Right cardiac atrium (tissue), 5 donors: ENCODE results near the gene RBM4. TPM values are rescaled to one million over a fixed set of nuclear protein-coding genes. Genes with fewer than 3 reads are reported as not detected.
A peak's percentile ranks its signal among the peaks of the same experiment; 100 is the strongest.

Source experiments
- ATAC-seq, 2 donors: fragments of 200-7000 bp; cut with Tn5 transposase; one replicate each; pipeline versions ENCODE4 v1.8.0 to v1.9.1; 2020; ENCODE audit warnings: moderate library complexity in 2 of 2, mild to moderate bottlenecking in 1 of 2
- DNase-seq, 3 donors: peaks; one replicate each; pipeline ENCODE4 v3.0.0-alpha.2; 2020
- H3K27ac ChIP-seq: one replicate; pipeline ENCODE4 v1.5.1; 2013; ENCODE audit warnings: mild to moderate bottlenecking, low read length, control low read depth, moderate library complexity
- H3K27me3 ChIP-seq: one replicate; pipeline ENCODE4 v1.6.1; 2013; ENCODE audit not compliant: control insufficient read depth, insufficient read depth
- H3K4me1 ChIP-seq: one replicate; pipeline ENCODE4 v1.6.1; 2013; ENCODE audit warnings: low read length; ENCODE audit not compliant: control insufficient read depth, insufficient read depth
- H3K4me3 ChIP-seq: one replicate; pipeline ENCODE4 v1.5.1; 2013; ENCODE audit warnings: low read length, control low read depth
- H3K9me3 ChIP-seq: one replicate; pipeline ENCODE4 v1.6.1; 2013; ENCODE audit warnings: low read length; ENCODE audit not compliant: control insufficient read depth
- WGBS: extraction: QIAGEN DNeasy Blood & Tissue Kit; methylation state at CpG from one replicate; pipeline ENCODE4 v1.1.7; 2013; 5-methylcytosine and 5-hydroxymethylcytosine counted together
- intact Hi-C, 4 donors: fragments of 100-400 bp; cut with DNase I; formaldehyde crosslinking; loops; one replicate each; pipeline versions ENCODE4 v1.11.0 to v1.14.0; 2022 to 2023
- polyA plus RNA-seq: library from polyadenylated mRNA; stranded (reverse); fragments of 200-250 nt; gene quantifications from one replicate; pipeline ENCODE4 v1.2.3, GENCODE V29; 2013
- total RNA-seq, 4 donors: library from RNA; stranded (reverse); fragmentation: NEBNext Ultra II Directional; extraction: Animal tissue kit (Norgen Biotek cat#: 25700); gene quantifications; one replicate each; pipeline ENCODE4 v1.2.1, GENCODE V29; 2021
- donor health status: healthy with polysubstance abuse.
- donor health status: DM: no; HTN: yes; CAD: no.
- donor health status: DM: no; HTN: no; CAD: no.
- donor health status: DM: no; HTN: yes; CAD: no; lungs with severe emphysema.
- donor health status: DM: yes; HTN: yes; CAD: no.

Gene RBM4
- total and polyA plus RNA-seq, 5 donors = 63.3 to 77.9 (median 67.4) TPM

- Histone ChIP-seq H3K9me3 (no peaks in the 10 kb centered on the region), H3K27ac (no peak overlapping the region), H3K27me3 (no peaks in the 10 kb centered on the region), H3K4me1 (no peaks in the 10 kb centered on the region), H3K4me3 (no peak overlapping the region)
- 92% methylated on average over 32 of the region's 32 CpGs for WGBS
- DNase-seq (no peak), ATAC-seq (no peak)
- intact Hi-C loops = loop anchor here in 2 of 4 donors (5.0 to 10.0 kb wide), 3 partner anchors 142 to 255 kb away; partner anchors contain the start of gene MRPL11 (in 1 of the 2)
Observed at GRCh38 chr11:66689661-66690590, 51.4 kb downstream of the RBM4 start.

- Histone ChIP-seq H3K27ac (no peak overlapping the region), H3K27me3 (no peaks in the 10 kb centered on the region), H3K4me3 (no peak overlapping the region), H3K9me3 (no peaks in the 10 kb centered on the region), H3K4me1 (no peaks in the 10 kb centered on the region)
- WGBS = 92% methylated on average over 38 of the region's 38 CpGs
- DNase-seq (no peak), ATAC-seq (no peak)
- intact Hi-C loops = loop anchor here in 2 of 4 donors (5.0 to 10.0 kb wide), 2 partner anchors 141 to 143 kb away; no protein-coding TSS in a partner anchor
Observed at GRCh38 chr11:66691311-66691980, 52.9 kb downstream of the RBM4 start.

DNA sequence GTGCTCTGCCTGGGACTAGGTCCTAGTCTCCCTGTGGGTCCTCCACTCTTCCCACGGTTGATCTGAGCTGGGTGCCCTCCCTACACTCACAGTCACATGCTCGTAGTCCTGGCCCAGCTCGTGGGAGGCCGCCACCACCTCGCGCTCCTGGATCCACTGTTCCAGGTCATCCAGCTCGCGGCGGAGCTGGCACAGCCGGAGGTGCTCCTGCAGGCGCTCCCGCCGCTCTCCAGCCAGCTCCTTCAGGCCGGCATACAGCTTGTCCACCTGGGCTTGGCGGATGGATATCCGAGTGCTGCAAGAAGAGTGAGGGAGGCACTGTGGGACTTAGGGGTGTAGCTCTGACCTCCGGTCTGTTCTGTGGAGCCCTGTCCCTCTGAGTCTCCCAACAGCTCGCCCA is 53.9 kb downstream of the RBM4 start:
- Histone ChIP-seq H3K27ac (no peak overlapping the region), H3K4me1 (no peaks in the 10 kb centered on the region), H3K9me3 (no peaks in the 10 kb centered on the region), H3K27me3 (no peaks in the 10 kb centered on the region), H3K4me3 (no peak overlapping the region)
- 92% methylated on average over 18 of the region's 18 CpGs for whole genome bisulfite sequencing
- intact Hi-C loops = loop anchor here in 2 of 4 donors (5.0 to 10.0 kb wide), 2 partner anchors 140 to 142 kb away; no protein-coding TSS in a partner anchor
- DNase-seq (no peak), ATAC-seq (no peak)

DNA sequence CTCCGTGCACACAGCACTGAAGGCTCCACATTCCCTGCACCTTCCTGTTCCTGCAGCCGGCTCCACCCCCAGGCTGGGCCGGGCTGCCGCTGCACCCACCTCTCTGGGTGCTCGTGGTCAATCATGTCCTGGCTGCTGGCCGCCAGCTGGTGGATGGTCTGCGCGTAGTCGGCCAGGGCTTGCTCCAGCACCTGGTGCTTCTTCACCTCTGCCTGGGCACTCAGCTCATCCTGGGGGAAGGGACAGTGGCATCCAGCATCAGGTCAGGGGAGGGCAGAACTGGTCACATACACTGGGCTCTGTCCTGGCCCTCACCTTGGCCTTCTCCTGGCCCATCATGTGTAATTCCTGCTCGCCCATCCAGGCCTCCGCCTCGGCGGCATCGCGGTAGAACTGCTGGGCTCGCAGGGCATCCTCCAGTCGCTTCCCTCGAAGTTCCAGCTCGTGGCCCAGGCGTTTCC is 54.4 kb downstream of the RBM4 start:
- intact Hi-C loops = loop anchor here in 2 of 4 donors (5.0 to 10.0 kb wide), 2 partner anchors 139 to 142 kb away; no protein-coding TSS in a partner anchor
- WGBS = 93% methylated on average over 20 of the region's 20 CpGs
- no peaks in the 10 kb centered on the region for H3K27me3 ChIP-seq

GRCh38 chr11:66693356-66694055 is 55.0 kb downstream of the RBM4 start:
- no peaks in the 10 kb centered on the region for H3K27me3 ChIP-seq
- WGBS = 95% methylated on average over 15 of the region's 15 CpGs
- intact Hi-C loops = loop anchor here (2.0 to 10.0 kb wide), 4 partner anchors 139 to 141 kb away; no protein-coding TSS in a partner anchor
- ATAC-seq (no peak), DNase-seq (no peak)
- H3K4me3 ChIP-seq = no peak overlapping the region
- no peak overlapping the region for H3K27ac ChIP-seq
- no peaks in the 10 kb centered on the region for H3K4me1 ChIP-seq
- no peaks in the 10 kb centered on the region for H3K9me3 ChIP-seq

More for the DNA sequence above, 54.4 kb downstream of the RBM4 start:
- DNase-seq (no peak), ATAC-seq (no peak)
- H3K27ac ChIP-seq = no peak overlapping the region
- no peaks in the 10 kb centered on the region for H3K9me3 ChIP-seq
- no peaks in the 10 kb centered on the region for H3K4me1 ChIP-seq
- H3K4me3 ChIP-seq = no peak overlapping the region

- Histone ChIP-seq H3K9me3 (no peaks in the 10 kb centered on the region), H3K27ac (no peak overlapping the region), H3K4me1 (no peaks in the 10 kb centered on the region), H3K4me3 (no peak overlapping the region), H3K27me3 (no peaks in the 10 kb centered on the region)
- ATAC-seq (no peak), DNase-seq (no peak)
- 90% methylated on average over 13 of the region's 13 CpGs for WGBS
- intact Hi-C loops = loop anchor here (2.0 to 10.0 kb wide), 4 partner anchors 138 to 141 kb away; no protein-coding TSS in a partner anchor
Observed at GRCh38 chr11:66694056-66694410, 55.5 kb downstream of the RBM4 start.

DNA sequence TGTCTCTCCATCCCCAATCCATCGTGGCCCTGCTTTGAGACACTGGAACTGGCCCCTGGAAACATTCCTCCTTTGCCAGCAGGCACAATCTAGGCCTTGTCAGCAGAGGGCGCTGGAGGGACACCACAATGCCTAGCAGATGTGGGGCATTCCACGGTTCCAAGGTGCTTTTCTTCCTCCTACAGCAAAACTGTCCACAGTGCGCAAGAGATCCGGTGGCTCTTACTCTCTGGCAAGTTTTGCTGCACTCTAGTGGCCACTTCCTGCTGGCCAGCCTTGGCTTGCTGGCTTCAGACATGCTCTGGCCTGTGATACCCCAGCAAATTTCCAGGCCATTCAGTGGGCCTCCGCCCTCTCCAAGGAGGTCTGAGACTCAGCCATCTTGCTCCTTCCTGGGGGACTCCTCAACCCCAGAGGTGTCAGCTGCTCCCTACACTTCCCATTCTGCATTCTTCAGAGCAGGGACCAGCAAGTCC is 56.3 kb downstream of the RBM4 start:
- peak; percentile 84 to 86 for ATAC-seq
- Histone ChIP-seq H3K9me3 (no peaks in the 10 kb centered on the region), H3K4me3 (no peak overlapping the region), H3K27ac (no peak overlapping the region), H3K4me1 (no peaks in the 10 kb centered on the region), H3K27me3 (no peaks in the 10 kb centered on the region)
- intact Hi-C loops = loop anchor here (2.0 to 10.0 kb wide), 4 partner anchors 138 to 140 kb away; no protein-coding TSS in a partner anchor
- peak; percentile 86 to 93 (median 92) for DNase-seq
- 20% methylated on average over 6 of the region's 6 CpGs for WGBS

Other genes with a start within 250 kb of the RBM4 start
- gene NPAS4, start 217.7 kb upstream of the RBM4 start, total RNA-seq = under 1 TPM; 0.09 to 0.84 (median 0.14) TPM
- gene NPAS4, start 217.7 kb upstream of the RBM4 start, polyA plus RNA-seq = 0.84 TPM
- gene MRPL11, start 199.9 kb upstream of the RBM4 start, total RNA-seq = 10 to 100 TPM; 47.5 to 53.0 (median 50.1) TPM
- gene MRPL11, start 199.9 kb upstream of the RBM4 start, polyA plus RNA-seq = 62.6 TPM
- 10 to 100 TPM in 3 of 4 donors, 1 to 10 TPM in 1; 9.9 to 14.2 (median 12.8) TPM for gene PELI3, start 171.8 kb upstream of the RBM4 start, total RNA-seq
- 12.8 TPM for gene PELI3, start 171.8 kb upstream of the RBM4 start, polyA plus RNA-seq
- 10 to 100 TPM in 3 of 4 donors, 1 to 10 TPM in 1; 9.5 to 16.2 (median 14.7) TPM for gene DPP3, start 158.3 kb upstream of the RBM4 start, total RNA-seq
- gene DPP3, start 158.3 kb upstream of the RBM4 start, polyA plus RNA-seq = 10.5 TPM
- 10 to 100 TPM; 19.3 to 25.2 (median 21.4) TPM for gene BBS1, start 128.1 kb upstream of the RBM4 start, total RNA-seq
- 12.4 TPM for gene BBS1, start 128.1 kb upstream of the RBM4 start, polyA plus RNA-seq
- 1 to 10 TPM; 6.6 to 7.8 (median 7.5) TPM for gene ZDHHC24, start 92.7 kb upstream of the RBM4 start, total RNA-seq
- gene ZDHHC24, start 92.7 kb upstream of the RBM4 start, polyA plus RNA-seq = 6.3 TPM
- gene ACTN3, start 91.8 kb upstream of the RBM4 start, total RNA-seq = under 1 TPM in 1 of 4 donors, not detected in 3; 0.09 TPM
- 0.05 TPM for gene ACTN3, start 91.8 kb upstream of the RBM4 start, polyA plus RNA-seq
- 100 to 1,000 TPM in 2 of 4 donors, 10 to 100 TPM in 2; 85.5 to 136 (median 95.2) TPM for gene CTSF, start 70.1 kb upstream of the RBM4 start, total RNA-seq
- 56.0 TPM for gene CTSF, start 70.1 kb upstream of the RBM4 start, polyA plus RNA-seq
- under 1 TPM; 0.53 to 0.99 (median 0.68) TPM for gene CCDC87, start 45.6 kb upstream of the RBM4 start, total RNA-seq
- 0.43 TPM for gene CCDC87, start 45.6 kb upstream of the RBM4 start, polyA plus RNA-seq
- 10 to 100 TPM; 30.3 to 40.2 (median 34.2) TPM for gene CCS, start 45.5 kb upstream of the RBM4 start, total RNA-seq
- gene CCS, start 45.5 kb upstream of the RBM4 start, polyA plus RNA-seq = 45.8 TPM
- 10 to 100 TPM; 30.8 to 45.6 (median 33.6) TPM for gene RBM14, start 22.1 kb upstream of the RBM4 start, total RNA-seq
- 28.1 TPM for gene RBM14, start 22.1 kb upstream of the RBM4 start, polyA plus RNA-seq
- 10 to 100 TPM in 3 of 4 donors, 1 to 10 TPM in 1; 9.0 to 15.7 (median 12.2) TPM for gene RBM4B, start 39.2 kb downstream of the RBM4 start, total RNA-seq
- gene RBM4B, start 39.2 kb downstream of the RBM4 start, polyA plus RNA-seq = 11.5 TPM
- 1 to 10 TPM; 2.3 to 7.0 (median 3.1) TPM for gene SPTBN2, start 90.5 kb downstream of the RBM4 start, total RNA-seq
- gene SPTBN2, start 90.5 kb downstream of the RBM4 start, polyA plus RNA-seq = 0.38 TPM
- gene RCE1, start 204.7 kb downstream of the RBM4 start, total RNA-seq = 1 to 10 TPM; 5.3 to 9.4 (median 6.8) TPM
- 4.8 TPM for gene RCE1, start 204.7 kb downstream of the RBM4 start, polyA plus RNA-seq
- 10 to 100 TPM; 10.8 to 14.6 (median 11.6) TPM for gene LRFN4, start 218.4 kb downstream of the RBM4 start, total RNA-seq
- 11.8 TPM for gene LRFN4, start 218.4 kb downstream of the RBM4 start, polyA plus RNA-seq